Measurements from ENCODE around the gene SNORC.

SNORC gene

GRCh38 chr2:232869138-232870017 lies 686 bp upstream of the SNORC start:
- in situ Hi-C loops (cut with HindIII; ENCODE audit: low pct_ligation_motif_present, low sequenced_read_pairs): no loop called here
- no peak for DNase-seq
- Histone ChIP-seq H3K4me3 (ENCODE audit: low read depth, low read length) (no peak overlapping the region), H3K27ac (no peak overlapping the region), H3K36me3 (replicated peaks) (no peaks in the 10 kb centered on the region), H3K27me3 (replicated peaks) (no peaks in the 10 kb centered on the region)
- no peak for TF ChIP-seq CTCF (IDR thresholded peaks at IDR 0.05; ENCODE audit: low read depth, low read length, missing control alignments)

GRCh38 chr2:232870766-232871371 lies 805 bp downstream of the SNORC start:
- in situ Hi-C loops (cut with HindIII; ENCODE audit: low pct_ligation_motif_present, low sequenced_read_pairs): no loop called here
- TF ChIP-seq CTCF (IDR thresholded peaks at IDR 0.05; ENCODE audit: low read depth, low read length, missing control alignments): no peak
- H3K27ac ChIP-seq: no peak overlapping the region
- no peak for DNase-seq
- no peaks in the 10 kb centered on the region for H3K36me3 ChIP-seq (replicated peaks)
- no peaks in the 10 kb centered on the region for H3K27me3 ChIP-seq (replicated peaks)
- no peak overlapping the region for H3K4me3 ChIP-seq (ENCODE audit: low read depth, low read length)

- H3K27ac ChIP-seq: no peak overlapping the region
- in situ Hi-C loops (cut with HindIII; ENCODE audit: low pct_ligation_motif_present, low sequenced_read_pairs): no loop called here
- H3K4me3 ChIP-seq (ENCODE audit: low read depth, low read length): no peak overlapping the region
- TF ChIP-seq CTCF (IDR thresholded peaks at IDR 0.05; ENCODE audit: low read depth, low read length, missing control alignments): no peak
- no peaks in the 10 kb centered on the region for H3K27me3 ChIP-seq (replicated peaks)
- no peak for DNase-seq
- no peaks in the 10 kb centered on the region for H3K36me3 ChIP-seq (replicated peaks)
Observed at GRCh38 chr2:232871418-232871834, 1.4 kb downstream of the SNORC start.

GRCh38 chr2:232871835-232872736 lies 2.0 kb downstream of the SNORC start:
- TF ChIP-seq CTCF (IDR thresholded peaks at IDR 0.05; ENCODE audit: low read depth, low read length, missing control alignments): no peak
- no peak for DNase-seq
- H3K27ac ChIP-seq: no peak overlapping the region

GRCh38 chr2:232872826-232873225 lies 2.8 kb downstream of the SNORC start:
- Histone ChIP-seq H3K36me3 (replicated peaks) (no peaks in the 10 kb centered on the region), H3K27me3 (replicated peaks) (no peaks in the 10 kb centered on the region), H3K4me3 (ENCODE audit: low read depth, low read length) (no peak overlapping the region), H3K27ac (no peak overlapping the region)
- no peak for DNase-seq
- in situ Hi-C loops (cut with HindIII; ENCODE audit: low pct_ligation_motif_present, low sequenced_read_pairs): no loop called here
- TF ChIP-seq CTCF (IDR thresholded peaks at IDR 0.05; ENCODE audit: low read depth, low read length, missing control alignments): no peak

More at GRCh38 chr2:232871835-232872736, 2.0 kb downstream of the SNORC start:
- in situ Hi-C loops (cut with HindIII; ENCODE audit: low pct_ligation_motif_present, low sequenced_read_pairs): no loop called here
- Histone ChIP-seq H3K4me3 (ENCODE audit: low read depth, low read length) (no peak overlapping the region), H3K36me3 (replicated peaks) (no peaks in the 10 kb centered on the region), H3K27me3 (replicated peaks) (no peaks in the 10 kb centered on the region)

Data from brain microvascular endothelial cell (primary cell).